ENCODE results near the gene EPHA5.

EPHA5 gene

GRCh38 chr4:65510976-65511375 is 159.3 kb downstream of the EPHA5 start:
- H3K27ac ChIP-seq (ENCODE audit: extremely low read depth, low read depth, low read length), result no peak overlapping the region
- no peaks in the 10 kb centered on the region for H3K9me3 ChIP-seq (ENCODE audit: control insufficient read depth, insufficient read depth, low read depth, low read length)
- CTCF ChIA-PET, result no interaction called here
- POLR2A ChIA-PET, result no interaction called here
- H3K36me3 ChIP-seq (ENCODE audit: control insufficient read depth in 2 of 2, insufficient read depth in 1 of 2, low read length in 2 of 2), result no peaks in the 10 kb centered on the region
- H3K4me1 ChIP-seq (ENCODE audit: control insufficient read depth, insufficient read depth, low read length), result no peaks in the 10 kb centered on the region; the same call in 1 of the 2 replicates
- H3K4me3 ChIP-seq (ENCODE audit: low read depth, low read length), result no peak overlapping the region
- no peak for TF ChIP-seq MZF1 (tag by site-specific recombination; IDR thresholded peaks at IDR 0.05; ENCODE audit: borderline replicate concordance)
- TF ChIP-seq ZNF623 (tag by site-specific recombination; IDR thresholded peaks at IDR 0.05), result no peak
- no peak for TF ChIP-seq ZNF391 (tag by site-specific recombination; IDR thresholded peaks at IDR 0.05; ENCODE audit: borderline replicate concordance, low read depth)
- TF ChIP-seq ZBTB48 (tag by site-specific recombination; IDR thresholded peaks at IDR 0.05), result no peak
- no peak for TF ChIP-seq ZNF239 (tag by site-specific recombination; IDR thresholded peaks at IDR 0.05)
- no peak for TF ChIP-seq ZNF677 (tag by site-specific recombination; IDR thresholded peaks at IDR 0.05)
- no peak for TF ChIP-seq PRDM2 (tag by site-specific recombination; IDR thresholded peaks at IDR 0.05; ENCODE audit: borderline replicate concordance)
- no peak for TF ChIP-seq ZNF768 (tag by site-specific recombination; IDR thresholded peaks at IDR 0.05)
- no peak for TF ChIP-seq INSM2 (tag by site-specific recombination; IDR thresholded peaks at IDR 0.05)
- TF ChIP-seq ZNF670 (tag by site-specific recombination; IDR thresholded peaks at IDR 0.05; ENCODE audit: low read depth), result no peak
- TF ChIP-seq ZNF514 (tag by site-specific recombination; IDR thresholded peaks at IDR 0.05), result no peak
- no peak for TF ChIP-seq HOXD13 (CRISPR knock-in tag; IDR thresholded peaks at IDR 0.05; ENCODE audit: borderline replicate concordance)
- no peak for TF ChIP-seq ZNF354C (tag by site-specific recombination; IDR thresholded peaks at IDR 0.05; ENCODE audit: borderline replicate concordance, low read depth)
- no peak for TF ChIP-seq ZNF449 (tag by site-specific recombination; IDR thresholded peaks at IDR 0.05)
- no peak for TF ChIP-seq ZNF311 (tag by site-specific recombination; IDR thresholded peaks at IDR 0.05; ENCODE audit: borderline replicate concordance)
- no peak for TF ChIP-seq PRDM4 (tag by site-specific recombination; IDR thresholded peaks at IDR 0.05)

Measured in HEK293 (cell line).